GM13977 (cell line): ENCODE results near the gene TRAF2.

Experiments
- DNase-seq: peaks from one replicate; pipeline ENCODE4 v3.0.0; 2012; ENCODE audit warnings: low spot score
- in situ Hi-C: fragments of 300-500 bp; cut with MboI; formaldehyde crosslinking; loops from one replicate; pipeline ENCODE4 v1.12.0; 2022; ENCODE audit warnings: low sequenced_read_pairs, low pct_unique_long_range_greater_than_20kb, mixed read lengths, inconsistent platforms; ENCODE audit not compliant: unreplicated experiment
- TF ChIP-seq, protein P1 (sequence below): IDR thresholded peaks from 2 replicates; pipeline ENCODE4 v1.5.1; 2012; ENCODE audit warnings: mild to moderate bottlenecking, control low read depth; ENCODE audit not compliant: insufficient read depth; ENCODE audit errors: extremely low read depth, missing control alignments

TRAF2 gene

DNA sequence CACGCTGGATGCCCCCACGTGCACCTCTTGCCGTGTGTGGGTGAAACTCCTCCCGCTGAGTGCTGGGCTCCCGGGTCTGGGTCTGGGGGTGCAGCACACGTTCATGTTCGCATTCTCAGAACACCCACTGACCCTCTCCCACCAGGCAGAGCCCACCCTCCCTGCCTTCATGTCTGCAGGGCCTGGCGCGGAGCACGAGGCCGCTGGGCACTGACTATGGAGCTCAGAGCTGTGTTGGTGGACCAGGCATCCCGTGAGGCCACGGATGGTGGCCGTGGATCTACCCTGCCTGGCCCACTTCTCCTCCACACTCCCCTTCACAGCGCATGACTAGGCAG is 74.6 kb downstream of the TRAF2 start:
- DNase-seq: no peak
- TF ChIP-seq, protein P1, sequence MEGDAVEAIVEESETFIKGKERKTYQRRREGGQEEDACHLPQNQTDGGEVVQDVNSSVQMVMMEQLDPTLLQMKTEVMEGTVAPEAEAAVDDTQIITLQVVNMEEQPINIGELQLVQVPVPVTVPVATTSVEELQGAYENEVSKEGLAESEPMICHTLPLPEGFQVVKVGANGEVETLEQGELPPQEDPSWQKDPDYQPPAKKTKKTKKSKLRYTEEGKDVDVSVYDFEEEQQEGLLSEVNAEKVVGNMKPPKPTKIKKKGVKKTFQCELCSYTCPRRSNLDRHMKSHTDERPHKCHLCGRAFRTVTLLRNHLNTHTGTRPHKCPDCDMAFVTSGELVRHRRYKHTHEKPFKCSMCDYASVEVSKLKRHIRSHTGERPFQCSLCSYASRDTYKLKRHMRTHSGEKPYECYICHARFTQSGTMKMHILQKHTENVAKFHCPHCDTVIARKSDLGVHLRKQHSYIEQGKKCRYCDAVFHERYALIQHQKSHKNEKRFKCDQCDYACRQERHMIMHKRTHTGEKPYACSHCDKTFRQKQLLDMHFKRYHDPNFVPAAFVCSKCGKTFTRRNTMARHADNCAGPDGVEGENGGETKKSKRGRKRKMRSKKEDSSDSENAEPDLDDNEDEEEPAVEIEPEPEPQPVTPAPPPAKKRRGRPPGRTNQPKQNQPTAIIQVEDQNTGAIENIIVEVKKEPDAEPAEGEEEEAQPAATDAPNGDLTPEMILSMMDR: no peak
- in situ Hi-C loops: no loop called here

DNA sequence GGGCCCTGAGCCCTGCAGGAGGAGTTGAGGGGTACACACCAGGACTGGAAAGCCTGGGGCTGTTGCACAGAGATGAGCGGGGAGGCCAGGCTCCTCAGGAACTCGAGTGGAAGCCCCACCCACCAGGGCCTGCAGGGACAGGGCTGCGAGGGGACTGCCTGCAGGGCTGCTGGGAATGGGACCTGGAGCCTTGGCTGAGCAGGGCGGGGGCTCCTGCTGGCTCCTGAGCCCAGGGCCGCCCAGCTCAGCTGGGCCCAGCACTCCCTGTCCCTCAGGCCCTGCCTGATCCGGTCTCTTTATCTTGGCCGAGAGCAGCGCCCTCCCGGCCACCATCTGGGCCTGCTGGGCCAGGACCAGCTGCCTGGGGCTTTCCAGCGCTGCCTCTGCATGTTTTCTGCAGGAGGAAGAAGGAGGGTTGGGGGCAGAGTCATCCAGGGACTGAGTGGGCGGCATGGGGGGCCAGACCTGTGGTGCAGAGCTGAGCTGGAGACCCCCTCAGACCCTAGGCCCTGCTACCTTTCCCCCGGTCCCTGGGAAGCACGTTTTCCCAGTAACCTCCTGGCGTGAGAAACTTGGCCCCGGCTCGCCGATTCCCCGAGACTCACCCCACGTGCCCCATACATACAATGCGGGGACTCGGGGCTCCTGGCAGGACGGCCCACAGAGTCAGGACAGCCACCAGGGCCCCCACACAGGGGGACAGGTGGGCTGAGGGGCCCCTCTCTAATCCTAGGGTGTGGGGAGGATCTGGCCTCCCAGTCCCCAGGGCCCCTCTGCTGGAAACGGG is 75.2 kb downstream of the TRAF2 start:
- TF ChIP-seq, protein P1: no peak
- in situ Hi-C loops: no loop called here
- no peak for DNase-seq

DNA sequence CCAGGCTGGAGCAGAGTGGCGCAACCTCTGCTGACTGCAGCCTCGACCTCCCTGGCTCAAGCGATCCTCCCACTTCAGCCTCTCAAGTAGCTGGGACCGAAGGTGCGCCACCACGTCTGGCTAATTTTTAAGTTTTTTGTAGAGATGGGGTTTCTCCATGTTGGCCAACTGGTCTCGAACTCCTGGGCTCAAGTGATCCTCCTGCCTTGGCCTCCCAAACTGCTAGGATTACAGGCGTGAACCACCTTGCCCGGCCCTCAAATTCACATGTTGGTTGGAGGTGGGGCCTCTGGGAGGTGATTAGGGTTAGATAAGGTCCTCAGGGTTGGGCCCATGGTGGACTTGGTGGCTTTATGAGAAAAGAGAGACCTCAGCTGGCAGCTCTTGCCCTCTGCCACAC is 75.8 kb downstream of the TRAF2 start:
- in situ Hi-C loops: no loop called here
- no peak for DNase-seq
- TF ChIP-seq, protein P1: no peak

DNA sequence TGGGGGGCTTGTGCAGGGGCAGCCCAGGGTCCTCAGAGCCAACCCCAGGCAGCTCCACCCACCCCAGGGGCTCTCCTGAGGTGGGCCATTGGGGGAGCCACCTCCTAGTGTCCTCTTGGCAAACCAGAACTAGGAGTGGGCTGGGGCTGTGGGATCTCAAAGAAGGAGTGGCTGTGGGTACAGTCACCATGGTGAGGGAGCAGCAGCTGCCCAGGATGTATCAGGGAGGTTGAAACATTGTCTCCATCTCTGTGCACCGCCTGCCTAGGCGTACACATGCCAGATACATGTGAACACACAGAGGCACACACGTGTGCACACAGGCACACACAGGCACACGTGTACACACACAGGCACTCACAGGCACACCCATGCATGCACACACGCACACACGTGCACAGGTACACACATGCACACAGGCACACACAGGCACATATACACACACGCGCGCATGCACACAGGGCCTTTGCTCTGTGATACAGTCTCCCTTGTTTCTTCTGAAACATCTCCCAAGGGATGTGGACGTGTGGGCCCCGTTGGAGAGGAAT is 76.5 kb downstream of the TRAF2 start:
- in situ Hi-C loops: no loop called here
- TF ChIP-seq, protein P1: no peak
- DNase-seq: no peak

DNA sequence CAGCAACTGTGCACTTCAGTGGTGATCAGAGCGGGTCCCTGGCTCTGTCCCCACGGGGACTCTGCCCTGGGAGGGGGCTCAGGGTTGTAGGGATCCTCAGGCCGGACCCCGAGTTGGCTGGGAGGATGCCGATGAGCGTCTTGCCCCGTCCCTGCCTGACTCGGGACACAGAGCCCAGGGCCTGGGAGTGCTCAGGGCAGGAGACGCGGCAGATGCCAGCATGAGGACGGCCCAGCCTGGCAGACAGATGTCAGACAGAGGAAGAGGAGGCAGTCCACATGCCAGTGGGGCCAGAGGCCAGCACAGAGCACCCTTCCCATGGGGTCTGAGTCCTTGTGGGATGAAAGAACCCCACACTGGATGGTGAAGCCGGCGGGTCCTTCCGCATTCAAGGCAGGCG is 77.0 kb downstream of the TRAF2 start:
- TF ChIP-seq, protein P1: no peak
- in situ Hi-C loops: no loop called here
- no peak for DNase-seq

DNA sequence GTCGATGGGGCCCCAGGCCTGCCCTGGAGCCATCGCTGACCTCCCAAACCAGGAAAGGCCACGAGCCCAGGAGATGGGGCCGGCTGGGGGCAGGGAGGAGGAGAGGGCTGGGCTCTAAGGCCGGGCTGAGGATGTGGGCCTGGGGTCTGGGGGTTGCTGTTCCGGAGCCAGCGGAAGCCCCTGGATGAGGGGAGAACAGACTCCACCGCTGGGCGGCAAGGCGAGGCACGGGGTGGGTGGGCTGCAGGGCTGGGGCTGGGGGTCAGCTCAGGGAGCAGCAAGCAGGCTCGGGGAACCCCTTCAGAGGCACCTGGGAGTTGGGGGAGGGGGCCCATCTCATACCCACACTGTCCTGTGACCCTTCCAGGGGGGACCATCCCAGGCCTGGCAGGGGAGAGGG is 77.4 kb downstream of the TRAF2 start:
- in situ Hi-C loops: no loop called here
- TF ChIP-seq, protein P1: no peak
- DNase-seq: no peak

DNA sequence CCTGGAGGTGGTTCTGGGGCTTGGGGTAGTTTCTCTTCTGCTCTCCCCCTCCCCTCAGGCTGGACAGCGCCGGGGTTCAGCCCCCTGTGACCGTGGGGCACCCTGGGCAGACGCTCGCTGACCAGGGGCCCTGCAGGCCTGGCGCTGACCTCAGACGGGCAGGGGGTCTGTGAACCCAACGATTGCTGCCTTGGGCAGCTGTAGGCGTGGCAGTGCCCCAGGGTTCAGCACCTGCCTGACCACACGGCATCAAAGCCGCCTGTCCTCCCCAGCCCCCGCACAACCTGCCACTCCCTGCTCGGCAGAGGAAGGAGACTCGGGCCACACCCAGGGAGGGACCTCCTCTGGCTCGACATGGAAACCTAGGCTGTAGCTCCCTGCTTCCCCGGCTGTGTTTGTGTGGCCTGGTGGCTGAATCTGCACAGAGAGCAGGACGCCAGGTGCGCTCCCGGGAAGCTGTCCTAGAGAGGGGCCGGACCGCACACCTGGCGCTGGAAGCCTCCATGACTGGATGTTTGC is 77.9 kb downstream of the TRAF2 start:
- TF ChIP-seq, protein P1: no peak
- no peak for DNase-seq
- in situ Hi-C loops: no loop called here
